Measurements from ENCODE around the gene ADAMTSL2.

Gene ADAMTSL2

DNA sequence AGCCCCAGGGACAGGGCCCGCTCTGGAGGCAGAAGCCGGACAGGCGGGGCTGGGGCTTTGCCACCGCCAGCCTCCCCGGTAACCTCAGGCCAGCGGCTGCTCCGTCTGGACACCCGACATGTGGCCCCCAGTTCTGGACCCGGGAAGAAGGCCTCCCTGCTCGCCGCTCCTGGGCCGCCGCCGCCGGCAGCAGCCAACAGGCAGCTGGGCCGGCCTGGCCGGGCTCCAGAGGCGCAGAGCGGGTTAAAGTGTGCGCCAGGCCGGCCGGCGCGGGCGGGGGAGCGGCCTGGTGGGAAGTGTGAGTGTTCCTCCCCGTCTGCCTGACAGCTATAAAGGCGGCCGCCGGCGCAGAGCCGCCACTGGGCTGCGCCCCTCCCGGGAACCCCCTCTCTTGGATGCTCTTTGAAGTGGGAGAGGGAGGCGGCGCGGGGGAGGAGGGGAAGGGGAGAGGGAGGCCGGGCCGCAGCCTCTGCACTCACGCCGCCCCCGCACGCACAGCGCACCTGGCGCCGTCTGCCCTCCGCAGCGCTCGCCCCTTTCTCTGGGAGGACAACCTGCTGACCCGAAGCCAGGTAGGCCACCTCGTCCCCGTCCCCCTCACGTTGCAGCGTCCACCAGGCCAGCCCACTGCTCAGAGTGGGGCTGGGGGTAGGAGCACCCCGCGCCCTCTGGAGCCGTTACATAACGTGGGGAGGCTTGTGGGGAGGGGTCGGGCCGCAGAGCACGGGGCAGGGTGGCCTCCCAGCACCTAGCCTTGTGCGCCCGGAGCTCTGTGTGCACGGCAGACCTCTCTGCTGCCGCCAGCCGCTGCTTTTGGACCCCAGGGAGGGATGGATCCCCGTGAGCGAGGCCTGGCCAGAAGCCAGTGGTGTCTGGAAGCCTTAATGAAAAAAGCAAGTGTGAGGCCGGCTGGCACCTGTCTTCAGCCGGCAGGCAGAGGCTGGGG is at the start of gene ADAMTSL2:
Gene ADAMTSL2, plus strand, starts transcription at position 359 of the 946 bp plus-strand sequence. CDS start 2,009 bp downstream, outside the sequence.
- Histone ChIP-seq H3K9me2 (replicated peaks; ENCODE audit: insufficient read depth, low read length) (no peaks in the 10 kb centered on the region), H3K36me3 (ENCODE audit: low read length) (no peaks in the 10 kb centered on the region), H3F3A (ENCODE audit: insufficient read depth) (no peaks in the 10 kb centered on the region), H3K27ac (ENCODE audit: low read depth, low read length) (no peak within 1 kb of the TSS), H3K9ac (ENCODE audit: low read length) (no peak within 1 kb of the TSS), H3K4me2 (ENCODE audit: low read depth, low read length, poor library complexity, severe bottlenecking) (no peak within 1 kb of the TSS), H2AFZ (ENCODE audit: low read depth, low read length, severe bottlenecking) (no peak within 1 kb of the TSS), H4K20me1 (ENCODE audit: low read depth, low read length) (no peaks in the 10 kb centered on the region), H3K27me3 (ENCODE audit: low read length) (no peaks in the 10 kb centered on the region), H3K9me3 (ENCODE audit: insufficient read depth, low read length) (no peaks in the 10 kb centered on the region), H3K4me3 (ENCODE audit: insufficient read depth, low read length, poor library complexity, severe bottlenecking) (no peak within 1 kb of the TSS), H3K79me2 (ENCODE audit: insufficient read depth, low read length) (no peaks in the 10 kb centered on the region)
- no peak for TF ChIP-seq EZH2phosphoT487 (conservative IDR thresholded peaks at IDR 0.05; ENCODE audit: low read length)
- TF ChIP-seq, protein P1, sequence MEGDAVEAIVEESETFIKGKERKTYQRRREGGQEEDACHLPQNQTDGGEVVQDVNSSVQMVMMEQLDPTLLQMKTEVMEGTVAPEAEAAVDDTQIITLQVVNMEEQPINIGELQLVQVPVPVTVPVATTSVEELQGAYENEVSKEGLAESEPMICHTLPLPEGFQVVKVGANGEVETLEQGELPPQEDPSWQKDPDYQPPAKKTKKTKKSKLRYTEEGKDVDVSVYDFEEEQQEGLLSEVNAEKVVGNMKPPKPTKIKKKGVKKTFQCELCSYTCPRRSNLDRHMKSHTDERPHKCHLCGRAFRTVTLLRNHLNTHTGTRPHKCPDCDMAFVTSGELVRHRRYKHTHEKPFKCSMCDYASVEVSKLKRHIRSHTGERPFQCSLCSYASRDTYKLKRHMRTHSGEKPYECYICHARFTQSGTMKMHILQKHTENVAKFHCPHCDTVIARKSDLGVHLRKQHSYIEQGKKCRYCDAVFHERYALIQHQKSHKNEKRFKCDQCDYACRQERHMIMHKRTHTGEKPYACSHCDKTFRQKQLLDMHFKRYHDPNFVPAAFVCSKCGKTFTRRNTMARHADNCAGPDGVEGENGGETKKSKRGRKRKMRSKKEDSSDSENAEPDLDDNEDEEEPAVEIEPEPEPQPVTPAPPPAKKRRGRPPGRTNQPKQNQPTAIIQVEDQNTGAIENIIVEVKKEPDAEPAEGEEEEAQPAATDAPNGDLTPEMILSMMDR (IDR thresholded peaks at IDR 0.05; ENCODE audit: insufficient read depth, low read length, poor library complexity, severe bottlenecking), result no peak

DNA sequence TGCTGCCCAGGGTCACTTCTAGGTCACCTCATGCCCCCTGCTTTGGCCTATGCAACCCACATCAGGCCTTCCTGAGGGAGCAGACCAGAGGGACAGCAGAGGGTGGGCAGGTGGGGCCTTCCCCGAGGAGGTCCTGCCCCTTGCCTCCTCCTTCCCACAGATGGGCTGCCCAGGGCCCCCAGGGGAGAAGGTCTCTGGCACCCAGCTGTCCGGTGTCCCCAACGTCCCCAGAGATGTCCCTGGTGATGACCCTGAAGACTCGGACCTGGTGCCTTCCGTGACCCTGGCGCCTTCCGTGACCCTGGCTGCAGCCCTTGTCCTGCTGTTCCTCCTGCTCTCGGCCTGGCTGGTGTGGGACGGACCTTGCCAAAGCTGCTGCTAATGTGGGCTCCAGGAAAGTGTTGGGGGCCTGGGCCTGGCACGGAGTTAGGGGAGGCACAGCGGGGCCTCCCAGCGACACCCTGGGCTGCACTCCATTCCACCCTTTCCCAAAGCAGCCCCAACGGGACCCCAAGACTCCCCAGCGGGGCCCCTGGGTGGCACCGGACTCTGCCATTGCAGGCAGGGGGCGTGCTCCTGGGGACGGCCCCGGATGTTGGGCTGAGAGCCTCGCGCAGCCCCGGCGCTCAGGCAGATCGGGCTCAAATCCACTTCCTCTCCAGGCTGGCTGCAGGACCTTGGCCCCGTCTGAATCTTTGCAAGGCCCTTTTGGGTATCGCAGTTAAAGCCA is 48.8 kb upstream of the ADAMTSL2 start:
- Histone ChIP-seq H3K9ac (ENCODE audit: low read length) (peak overlapping the region; percentile 32; the same call in 1 of the 2 replicates), H3K9me3 (ENCODE audit: insufficient read depth, low read length) (no peaks in the 10 kb centered on the region), H3K27me3 (ENCODE audit: low read length) (no peaks in the 10 kb centered on the region), H3K9me2 (replicated peaks; ENCODE audit: insufficient read depth, low read length) (no peaks in the 10 kb centered on the region), H3K36me3 (ENCODE audit: low read length) (no peaks in the 10 kb centered on the region), H2AFZ (ENCODE audit: low read depth, low read length, severe bottlenecking) (no peak overlapping the region), H3K79me2 (ENCODE audit: insufficient read depth, low read length) (no peaks in the 10 kb centered on the region), H3K27ac (ENCODE audit: low read depth, low read length) (no peak overlapping the region), H3F3A (ENCODE audit: insufficient read depth) (no peaks in the 10 kb centered on the region), H3K4me3 (ENCODE audit: insufficient read depth, low read length, poor library complexity, severe bottlenecking) (no peak overlapping the region), H4K20me1 (ENCODE audit: low read depth, low read length) (no peaks in the 10 kb centered on the region), H3K4me2 (ENCODE audit: low read depth, low read length, poor library complexity, severe bottlenecking) (peak overlapping the region; percentile 53)
- TF ChIP-seq, protein P1 (IDR thresholded peaks at IDR 0.05; ENCODE audit: insufficient read depth, low read length, poor library complexity, severe bottlenecking), result no peak
- no peak for TF ChIP-seq EZH2phosphoT487 (conservative IDR thresholded peaks at IDR 0.05; ENCODE audit: low read length)

DNA sequence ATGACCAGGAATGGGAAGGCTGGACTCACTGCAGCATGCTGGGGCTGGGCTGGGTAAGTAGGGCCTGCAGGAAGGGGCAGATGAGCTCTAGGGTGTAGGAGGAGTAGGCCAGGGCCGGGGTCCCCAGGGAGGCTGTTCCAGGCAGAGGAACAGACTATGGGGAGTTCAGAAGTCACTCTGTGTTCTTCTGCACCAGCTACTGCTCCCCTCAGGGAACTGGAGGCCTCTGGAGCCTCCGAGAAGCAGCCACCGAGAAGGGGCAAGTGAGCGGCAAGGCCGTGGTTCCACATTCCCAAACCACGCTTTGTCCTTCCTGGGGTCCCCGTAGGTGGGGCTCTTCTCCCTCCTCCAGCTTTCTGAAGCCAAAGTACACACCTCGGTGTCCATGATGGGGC is 47.2 kb upstream of the ADAMTSL2 start:
- no peaks in the 10 kb centered on the region for H3K9me2 ChIP-seq (replicated peaks; ENCODE audit: insufficient read depth, low read length)
- H4K20me1 ChIP-seq (ENCODE audit: low read depth, low read length), result no peaks in the 10 kb centered on the region
- H3K4me3 ChIP-seq (ENCODE audit: insufficient read depth, low read length, poor library complexity, severe bottlenecking), result no peak overlapping the region
- no peak overlapping the region for H3K27ac ChIP-seq (ENCODE audit: low read depth, low read length)
- no peaks in the 10 kb centered on the region for H3K27me3 ChIP-seq (ENCODE audit: low read length)
- H3F3A ChIP-seq (ENCODE audit: insufficient read depth), result no peaks in the 10 kb centered on the region
- no peak overlapping the region for H2AFZ ChIP-seq (ENCODE audit: low read depth, low read length, severe bottlenecking)
- no peaks in the 10 kb centered on the region for H3K36me3 ChIP-seq (ENCODE audit: low read length)
- H3K4me2 ChIP-seq (ENCODE audit: low read depth, low read length, poor library complexity, severe bottlenecking), result no peak overlapping the region
- no peak overlapping the region for H3K9ac ChIP-seq (ENCODE audit: low read length)
- H3K79me2 ChIP-seq (ENCODE audit: insufficient read depth, low read length), result no peaks in the 10 kb centered on the region
- TF ChIP-seq, protein P1 (IDR thresholded peaks at IDR 0.05; ENCODE audit: insufficient read depth, low read length, poor library complexity, severe bottlenecking), result no peak
- TF ChIP-seq EZH2phosphoT487 (conservative IDR thresholded peaks at IDR 0.05; ENCODE audit: low read length), result no peak
- no peaks in the 10 kb centered on the region for H3K9me3 ChIP-seq (ENCODE audit: insufficient read depth, low read length)
